ENCODE data around the gene ANAPC10.

ANAPC10 gene

GRCh38 chr4:145108128-145108527 is 10.1 kb upstream of the ANAPC10 start:
- TF ChIP-seq, protein P1, sequence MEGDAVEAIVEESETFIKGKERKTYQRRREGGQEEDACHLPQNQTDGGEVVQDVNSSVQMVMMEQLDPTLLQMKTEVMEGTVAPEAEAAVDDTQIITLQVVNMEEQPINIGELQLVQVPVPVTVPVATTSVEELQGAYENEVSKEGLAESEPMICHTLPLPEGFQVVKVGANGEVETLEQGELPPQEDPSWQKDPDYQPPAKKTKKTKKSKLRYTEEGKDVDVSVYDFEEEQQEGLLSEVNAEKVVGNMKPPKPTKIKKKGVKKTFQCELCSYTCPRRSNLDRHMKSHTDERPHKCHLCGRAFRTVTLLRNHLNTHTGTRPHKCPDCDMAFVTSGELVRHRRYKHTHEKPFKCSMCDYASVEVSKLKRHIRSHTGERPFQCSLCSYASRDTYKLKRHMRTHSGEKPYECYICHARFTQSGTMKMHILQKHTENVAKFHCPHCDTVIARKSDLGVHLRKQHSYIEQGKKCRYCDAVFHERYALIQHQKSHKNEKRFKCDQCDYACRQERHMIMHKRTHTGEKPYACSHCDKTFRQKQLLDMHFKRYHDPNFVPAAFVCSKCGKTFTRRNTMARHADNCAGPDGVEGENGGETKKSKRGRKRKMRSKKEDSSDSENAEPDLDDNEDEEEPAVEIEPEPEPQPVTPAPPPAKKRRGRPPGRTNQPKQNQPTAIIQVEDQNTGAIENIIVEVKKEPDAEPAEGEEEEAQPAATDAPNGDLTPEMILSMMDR (IDR thresholded peaks at IDR 0.05; ENCODE audit: low read depth, low read length) = no peak
- no peak for DNase-seq (ENCODE audit: extremely low read depth, low read depth)

DNA sequence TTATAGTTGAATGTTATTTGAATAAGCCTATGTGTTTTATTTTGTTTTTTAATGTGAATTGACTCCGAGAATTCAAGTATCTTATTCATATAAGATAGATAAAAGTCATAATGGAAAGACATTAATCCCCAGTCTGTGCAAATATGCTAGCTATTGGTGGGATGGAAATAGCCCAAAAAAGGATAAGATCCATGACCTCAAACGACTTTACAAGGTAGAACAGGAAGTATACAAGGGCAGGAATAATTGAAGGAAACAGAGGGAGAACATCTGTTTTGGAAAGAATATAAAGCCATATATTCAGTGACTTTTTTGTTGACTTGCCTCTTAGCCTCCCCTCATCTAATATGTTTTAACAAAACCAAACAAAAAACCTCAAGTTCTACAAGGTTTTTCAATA is 9.1 kb upstream of the ANAPC10 start:
- TF ChIP-seq, protein P1 (IDR thresholded peaks at IDR 0.05; ENCODE audit: low read depth, low read length) = no peak
- no peak for DNase-seq (ENCODE audit: extremely low read depth, low read depth)

GRCh38 chr4:145103496-145103895 is 5.5 kb upstream of the ANAPC10 start:
- TF ChIP-seq, protein P1 (IDR thresholded peaks at IDR 0.05; ENCODE audit: low read depth, low read length) = no peak
- no peak for DNase-seq (ENCODE audit: extremely low read depth, low read depth)

- TF ChIP-seq, protein P1 (IDR thresholded peaks at IDR 0.05; ENCODE audit: low read depth, low read length) = no peak
- DNase-seq (ENCODE audit: extremely low read depth, low read depth) = no peak
These were observed 4.6 kb upstream of the ANAPC10 start for GRCh38 chr4:145102619-145103018.

GRCh38 chr4:145101091-145101490 is 3.1 kb upstream of the ANAPC10 start:
- TF ChIP-seq, protein P1 (IDR thresholded peaks at IDR 0.05; ENCODE audit: low read depth, low read length) = no peak
- DNase-seq (ENCODE audit: extremely low read depth, low read depth) = no peak

DNA sequence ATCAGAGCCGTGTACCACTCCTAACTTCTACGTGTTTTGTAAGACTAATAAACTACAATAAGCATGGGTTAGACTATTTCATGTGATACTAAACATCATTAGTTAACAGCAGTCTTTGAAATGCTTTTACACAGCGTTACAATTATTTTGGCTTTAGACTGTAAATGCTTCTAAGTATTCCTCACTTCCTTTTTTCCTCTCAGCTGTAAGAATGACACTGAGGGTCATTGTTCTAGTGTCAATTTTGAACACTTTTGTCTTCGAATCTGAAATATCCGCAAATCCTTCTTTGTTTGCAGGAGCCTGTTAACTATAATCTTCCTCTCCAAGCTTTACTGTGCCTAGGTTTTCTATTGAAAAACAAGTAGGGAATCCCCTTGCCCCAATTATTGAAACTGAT is 1.7 kb upstream of the ANAPC10 start:
- TF ChIP-seq, protein P1 (IDR thresholded peaks at IDR 0.05; ENCODE audit: low read depth, low read length) = no peak

DNA sequence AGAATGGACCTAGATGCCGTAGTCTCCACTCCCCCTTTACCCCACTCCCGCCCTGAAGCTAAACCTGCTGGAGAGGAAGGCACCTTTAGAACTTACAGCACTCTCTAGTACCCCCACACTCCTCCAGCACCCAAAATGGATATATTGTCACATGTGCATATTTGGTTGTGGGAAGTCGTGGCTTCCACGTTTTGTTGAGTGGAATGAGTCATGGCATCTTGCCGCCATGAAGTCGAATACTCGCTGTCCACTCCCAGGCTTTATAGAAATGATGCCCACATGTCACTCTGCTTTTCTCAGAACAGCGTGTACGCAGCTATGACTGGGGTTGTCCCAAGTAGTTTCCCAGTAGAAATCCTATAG is 660 bp upstream of the ANAPC10 start:
- TF ChIP-seq, protein P1 (IDR thresholded peaks at IDR 0.05; ENCODE audit: low read depth, low read length) = no peak
- DNase-seq (ENCODE audit: extremely low read depth, low read depth) = no peak

More for the DNA sequence above, 1.7 kb upstream of the ANAPC10 start:
- no peak for DNase-seq (ENCODE audit: extremely low read depth, low read depth)

All from AG09319 (cell line).